CD14-positive monocyte (primary cell): ENCODE results near the gene NCL. TPM values are rescaled to one million over a fixed set of nuclear protein-coding genes. Genes with fewer than 3 reads are reported as not detected.
"Not testable (repeated sequence)": the region's sequence is repeated elsewhere in the genome, so short reads cannot be mapped to it uniquely, and the experiment has no call there.

ENCODE experiments used
- DNase-seq, 3 donors: peaks; one replicate each; pipeline ENCODE4 v3.0.0-alpha.2; 2011 to 2022
- H2AFZ ChIP-seq: 2 replicates; pipeline ENCODE4 v1.6.0; 2012; ENCODE audit warnings: mild to moderate bottlenecking, low read depth, low read length, inconsistent platforms; ENCODE audit not compliant: insufficient read depth, poor library complexity, severe bottlenecking
- H3K27ac ChIP-seq, 2 donors: 1 replicate in 1 of 2; 2 replicates in 1 of 2; pipeline ENCODE4 v1.5.1; 2012 to 2013; ENCODE audit warnings: low read length in 2 of 2, control low read depth in 1 of 2, inconsistent platforms in 1 of 2, low read depth in 1 of 2, mild to moderate bottlenecking in 1 of 2
- H3K27me3 ChIP-seq, 2 donors: one replicate each; pipeline versions ENCODE4 v1.6.0 to v1.6.1; 2011 to 2013; ENCODE audit warnings: low read length in 2 of 2; ENCODE audit not compliant: control insufficient read depth in 2 of 2, insufficient read depth in 2 of 2
- H3K36me3 ChIP-seq, 2 donors: replicated peaks in 1 of 2; 1 replicate in 1 of 2; 2 replicates in 1 of 2; pipeline versions ENCODE4 v1.5.1 to v1.6.1; 2012 to 2013; ENCODE audit warnings: low read length in 2 of 2, control low read depth in 1 of 2, inconsistent platforms in 1 of 2, mild to moderate bottlenecking in 1 of 2; ENCODE audit not compliant: insufficient read depth in 2 of 2, control insufficient read depth in 1 of 2
- H3K4me1 ChIP-seq, 2 donors: 1 replicate in 1 of 2; 2 replicates in 1 of 2; pipeline versions ENCODE4 v1.5.1 to v1.6.1; 2012 to 2013; ENCODE audit warnings: low read length in 2 of 2, control low read depth in 1 of 2, inconsistent platforms in 1 of 2, mild to moderate bottlenecking in 1 of 2, moderate library complexity in 1 of 2; ENCODE audit not compliant: insufficient read depth in 2 of 2, control insufficient read depth in 1 of 2
- H3K4me2 ChIP-seq: replicated peaks from 2 replicates; pipeline ENCODE3; 2012; ENCODE audit warnings: low read length, moderate library complexity, mild to moderate bottlenecking; ENCODE audit not compliant: poor library complexity, severe bottlenecking; ENCODE audit errors: extremely low read depth
- H3K4me3 ChIP-seq, 3 experiments: fragments of 200-600 bp in 1 of 3; sonication (generic) in 1 of 3; replicated peaks in 1 of 3; 1 replicate in 2 of 3; 2 replicates in 1 of 3; pipeline ENCODE4 v1.5.1; 2011 to 2013; ENCODE audit warnings: low read length in 3 of 3, mild to moderate bottlenecking in 3 of 3, control low read depth in 2 of 3, low read depth in 2 of 3, inconsistent platforms in 1 of 3, moderate library complexity in 1 of 3
- H3K79me2 ChIP-seq: 2 replicates; pipeline ENCODE4 v1.6.0; 2012; ENCODE audit warnings: mild to moderate bottlenecking, control low read depth, inconsistent platforms, low read length, moderate library complexity; ENCODE audit not compliant: insufficient read depth
- H3K9ac ChIP-seq: 2 replicates; pipeline ENCODE4 v1.6.0; 2017; ENCODE audit warnings: low read length, mild to moderate bottlenecking; ENCODE audit not compliant: insufficient read depth, poor library complexity, severe bottlenecking
- H3K9me3 ChIP-seq, 2 donors: replicated peaks in 1 of 2; 1 replicate in 1 of 2; 2 replicates in 1 of 2; pipeline versions ENCODE4 v1.5.1 to v1.6.1; 2012 to 2013; ENCODE audit warnings: low read length in 2 of 2, control low read depth in 1 of 2; ENCODE audit not compliant: control insufficient read depth in 1 of 2, insufficient read depth in 1 of 2
- H4K20me1 ChIP-seq: 2 replicates; pipeline ENCODE4 v1.6.0; 2012; ENCODE audit warnings: mild to moderate bottlenecking, low read length, control low read depth, moderate library complexity; ENCODE audit not compliant: insufficient read depth
- H3K27ac Mint-ChIP-seq, 7 donors: one replicate each; pipeline ENCODE4 v1.8.0; 2020; ENCODE audit warnings: mild to moderate bottlenecking in 7 of 7, mixed read lengths in 7 of 7, moderate library complexity in 6 of 7, inconsistent platforms in 2 of 7
- H3K27me3 Mint-ChIP-seq, 3 donors: one replicate each; pipeline ENCODE4 v1.8.0; 2021 to 2022; ENCODE audit warnings: low read depth in 3 of 3, mild to moderate bottlenecking in 3 of 3, mixed read lengths in 3 of 3, moderate library complexity in 3 of 3, inconsistent platforms in 1 of 3
- H3K36me3 Mint-ChIP-seq, 2 donors: one replicate each; pipeline ENCODE4 v1.8.0; 2020; ENCODE audit warnings: mixed read lengths in 2 of 2, inconsistent platforms in 1 of 2, mild to moderate bottlenecking in 1 of 2
- H3K4me1 Mint-ChIP-seq: one replicate; pipeline ENCODE4 v1.8.0; 2020; ENCODE audit warnings: mild to moderate bottlenecking, mixed read lengths
- H3K4me3 Mint-ChIP-seq, 2 donors: one replicate each; pipeline ENCODE4 v1.8.0; 2020; ENCODE audit warnings: mild to moderate bottlenecking in 2 of 2, mixed read lengths in 2 of 2, moderate library complexity in 1 of 2
- H3K9me3 Mint-ChIP-seq, 7 donors: one replicate each; pipeline ENCODE4 v1.8.0; 2020 to 2022; ENCODE audit warnings: mixed read lengths in 7 of 7, mild to moderate bottlenecking in 6 of 7, moderate library complexity in 6 of 7, inconsistent platforms in 2 of 7
- CTCF ChIP-seq: fragments of 200-600 bp; IDR thresholded peaks from one replicate; pipeline ENCODE4 v1.8.0; 2022; ENCODE audit warnings: antibody characterized with exemption, mild to moderate bottlenecking
- WGBS: methylation state at CpG from one replicate; pipeline ENCODE4 v1.1.5; 2013; ENCODE audit warnings: missing lambda C conversion rate; ENCODE audit not compliant: insufficient coverage; 5-methylcytosine and 5-hydroxymethylcytosine counted together
- intact Hi-C, 2 donors: fragments of 100-400 bp; cut with micrococcal nuclease; formaldehyde crosslinking; loops; one replicate each; pipeline versions ENCODE4 v1.15.0 to v1.15.1; 2023
- polyA plus RNA-seq, 3 donors: library from polyadenylated mRNA; depleted of rRNA in 1 of 3; unstranded in 2 of 3; stranded (reverse) in 1 of 3; fragments of 300-500 nt in 2 of 3; fragments of >200 nt in 1 of 3; fragmentation: Illumina TruSeq in 2 of 3; gene quantifications; 1 replicate in 2 of 3; 2 replicates in 1 of 3; pipeline ENCODE4 v1.2.3, GENCODE V29; 2012 to 2021

The NCL gene
- polyA plus RNA-seq, 3 donors, result 26.2 to 143 (median 106) TPM

GRCh38 chr2:231461516-231461971 lies 2.7 kb downstream of the NCL start:
- H3K9me3 Mint-ChIP-seq, result peaks cover 0 to 4% (median 0%) of the 10 kb centered on the region in 7 donors
- no peaks in the 10 kb centered on the region for H3K27me3 Mint-ChIP-seq
- H3K9me3 ChIP-seq, result no peaks in the 10 kb centered on the region
- H3K36me3 Mint-ChIP-seq, result peaks cover 58 to 60% of the 10 kb centered on the region in 2 donors
- H3K27ac ChIP-seq, result no peak overlapping the region
- 92% methylated on average over 6 of the region's 8 CpGs for WGBS
- H3K27ac Mint-ChIP-seq, result peak overlapping the region in 2 of 7 donors; percentile 4 to 9
- H3K27me3 ChIP-seq, result no peaks in the 10 kb centered on the region
- no peak overlapping the region for H3K4me2 ChIP-seq
- H3K4me1 ChIP-seq, result peaks cover 25 to 31% of the 10 kb centered on the region in 2 donors
- no peak overlapping the region for H3K4me3 Mint-ChIP-seq
- TF ChIP-seq CTCF, result no peak
- peaks cover 67% of the 10 kb centered on the region for H4K20me1 ChIP-seq
- no peak overlapping the region for H2AFZ ChIP-seq
- H3K36me3 ChIP-seq, result peaks cover 60 to 65% of the 10 kb centered on the region in 2 donors
- H3K4me1 Mint-ChIP-seq, result peaks cover 26% of the 10 kb centered on the region
- peaks cover 44% of the 10 kb centered on the region for H3K79me2 ChIP-seq
- H3K9ac ChIP-seq, result no peak overlapping the region
- no peak overlapping the region for H3K4me3 ChIP-seq
- no peak for DNase-seq
- intact Hi-C loops, result loop anchor here in 1 of 2 donors (5.0 to 10.0 kb wide), 2 partner anchors 321 to 1093 kb away; partner anchors contain the start of genes EIF4E2, PDE6D and TIGD1

GRCh38 chr2:231460841-231461240 lies 3.4 kb downstream of the NCL start:
- H3K9me3 Mint-ChIP-seq, H3K4me3 ChIP-seq, H3K27ac ChIP-seq, H3K9me3 ChIP-seq, H3K27me3 Mint-ChIP-seq, H3K4me2 ChIP-seq, DNase-seq, H3K27me3 ChIP-seq, H3K27ac Mint-ChIP-seq, H3K4me3 Mint-ChIP-seq, H3K9ac ChIP-seq, H2AFZ ChIP-seq: not testable (repeated sequence)
- peaks cover 67 to 72% of the 10 kb centered on the region in 2 donors for H3K36me3 ChIP-seq
- peaks cover 44% of the 10 kb centered on the region for H3K79me2 ChIP-seq
- peaks cover 65 to 67% of the 10 kb centered on the region in 2 donors for H3K36me3 Mint-ChIP-seq
- peaks cover 74% of the 10 kb centered on the region for H4K20me1 ChIP-seq
- intact Hi-C loops, result loop anchor here in 1 of 2 donors (5.0 to 10.0 kb wide), 2 partner anchors 321 to 1094 kb away; partner anchors contain the start of genes EIF4E2, PDE6D and TIGD1
- WGBS, result no CpG with 5 or more reads among the region's 10 CpGs
- peaks cover 26% of the 10 kb centered on the region for H3K4me1 Mint-ChIP-seq
- peaks cover 25 to 31% of the 10 kb centered on the region in 2 donors for H3K4me1 ChIP-seq
